ENCODE data around the gene DYNLRB1.

DNA sequence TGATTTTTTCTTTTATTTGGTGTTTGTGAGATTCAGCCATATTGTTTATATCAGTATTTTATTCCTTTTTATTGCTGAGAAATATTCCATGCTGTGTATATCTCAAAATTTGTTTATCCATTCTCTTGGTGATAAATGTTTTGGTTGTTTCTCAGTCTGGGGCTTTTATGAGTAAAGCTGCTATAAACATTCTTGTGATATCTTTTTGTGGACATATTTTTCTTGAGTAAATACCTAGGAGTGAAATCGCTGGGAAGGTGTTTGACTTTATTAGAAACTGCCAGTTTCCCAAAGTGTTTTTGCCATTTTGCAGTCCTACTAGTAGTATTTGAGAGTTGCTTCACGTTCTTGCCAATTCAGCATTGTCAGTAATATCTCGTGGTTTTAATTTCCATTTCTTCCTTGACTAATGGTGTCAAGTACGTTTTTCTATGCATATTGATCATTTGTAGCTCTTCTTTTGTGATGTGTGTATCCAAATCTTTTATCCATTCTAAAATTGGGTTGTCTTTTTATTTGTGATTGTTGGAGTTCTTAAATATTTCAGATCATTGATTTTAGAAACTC, 31.1 kb upstream of the DYNLRB1 start:
- TF ChIP-seq, protein P1, sequence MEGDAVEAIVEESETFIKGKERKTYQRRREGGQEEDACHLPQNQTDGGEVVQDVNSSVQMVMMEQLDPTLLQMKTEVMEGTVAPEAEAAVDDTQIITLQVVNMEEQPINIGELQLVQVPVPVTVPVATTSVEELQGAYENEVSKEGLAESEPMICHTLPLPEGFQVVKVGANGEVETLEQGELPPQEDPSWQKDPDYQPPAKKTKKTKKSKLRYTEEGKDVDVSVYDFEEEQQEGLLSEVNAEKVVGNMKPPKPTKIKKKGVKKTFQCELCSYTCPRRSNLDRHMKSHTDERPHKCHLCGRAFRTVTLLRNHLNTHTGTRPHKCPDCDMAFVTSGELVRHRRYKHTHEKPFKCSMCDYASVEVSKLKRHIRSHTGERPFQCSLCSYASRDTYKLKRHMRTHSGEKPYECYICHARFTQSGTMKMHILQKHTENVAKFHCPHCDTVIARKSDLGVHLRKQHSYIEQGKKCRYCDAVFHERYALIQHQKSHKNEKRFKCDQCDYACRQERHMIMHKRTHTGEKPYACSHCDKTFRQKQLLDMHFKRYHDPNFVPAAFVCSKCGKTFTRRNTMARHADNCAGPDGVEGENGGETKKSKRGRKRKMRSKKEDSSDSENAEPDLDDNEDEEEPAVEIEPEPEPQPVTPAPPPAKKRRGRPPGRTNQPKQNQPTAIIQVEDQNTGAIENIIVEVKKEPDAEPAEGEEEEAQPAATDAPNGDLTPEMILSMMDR (IDR thresholded peaks at IDR 0.05; ENCODE audit: low read depth, low read length, poor library complexity, severe bottlenecking), result no peak
- TF ChIP-seq EZH2phosphoT487 (IDR thresholded peaks at IDR 0.05; ENCODE audit: borderline replicate concordance, low read length), result no peak
